HCT116 (cell line): ENCODE data around the gene KCNK13.
"Not testable (repeated sequence)": the region's sequence is repeated elsewhere in the genome, so short reads cannot be mapped to it uniquely, and the experiment has no call there.

Experiments used
- EZH2phosphoT487 ChIP-seq: fragments of 200-600 bp; IDR thresholded peaks from 2 replicates; pipeline ENCODE4 v1.6.1; 2018; ENCODE audit warnings: antibody characterized with exemption, borderline replicate concordance
- POLR2A ChIP-seq: IDR thresholded peaks from 2 replicates; pipeline ENCODE4 v1.7.0; 2011; ENCODE audit warnings: borderline replicate concordance; ENCODE audit not compliant: insufficient read depth, insufficient read length; ENCODE audit errors: extremely low read depth
- TF ChIP-seq, protein P1 (sequence below), 3 experiments: fragments of 200-600 bp in 1 of 3; sonication (generic) in 1 of 3; IDR thresholded peaks in 2 of 3; conservative IDR thresholded peaks in 1 of 3; 2 replicates each; pipeline ENCODE4 v1.5.1; 2012 to 2017; ENCODE audit warnings: low read depth in 2 of 3, low read length in 2 of 3, antibody characterized with exemption in 1 of 3, borderline replicate concordance in 1 of 3, control low read depth in 1 of 3, mild to moderate bottlenecking in 1 of 3, mixed read lengths in 1 of 3, mixed run types in 1 of 3, moderate library complexity in 1 of 3; ENCODE audit not compliant: insufficient read depth in 1 of 3

DNA sequence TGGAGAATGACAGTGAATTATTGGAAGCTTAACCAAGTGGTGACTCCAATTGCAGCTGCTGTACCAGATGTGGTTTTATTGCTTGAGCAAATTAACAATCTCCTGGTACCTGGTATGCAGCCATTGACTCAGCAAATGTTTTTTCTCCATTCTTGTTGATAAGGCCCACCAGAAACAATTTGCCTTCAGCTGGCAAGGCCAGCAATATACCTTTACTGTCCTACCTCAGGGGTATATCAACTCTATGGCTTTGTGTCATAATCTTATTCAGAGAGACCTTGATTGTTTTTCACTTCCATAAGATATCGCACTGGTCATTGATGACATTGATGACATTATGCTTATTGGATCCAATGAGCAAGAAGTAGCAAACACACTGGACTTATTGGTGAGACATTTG, 168.1 kb downstream of the KCNK13 start:
- TF ChIP-seq EZH2phosphoT487, POLR2A: not testable (repeated sequence)
- TF ChIP-seq, protein P1, sequence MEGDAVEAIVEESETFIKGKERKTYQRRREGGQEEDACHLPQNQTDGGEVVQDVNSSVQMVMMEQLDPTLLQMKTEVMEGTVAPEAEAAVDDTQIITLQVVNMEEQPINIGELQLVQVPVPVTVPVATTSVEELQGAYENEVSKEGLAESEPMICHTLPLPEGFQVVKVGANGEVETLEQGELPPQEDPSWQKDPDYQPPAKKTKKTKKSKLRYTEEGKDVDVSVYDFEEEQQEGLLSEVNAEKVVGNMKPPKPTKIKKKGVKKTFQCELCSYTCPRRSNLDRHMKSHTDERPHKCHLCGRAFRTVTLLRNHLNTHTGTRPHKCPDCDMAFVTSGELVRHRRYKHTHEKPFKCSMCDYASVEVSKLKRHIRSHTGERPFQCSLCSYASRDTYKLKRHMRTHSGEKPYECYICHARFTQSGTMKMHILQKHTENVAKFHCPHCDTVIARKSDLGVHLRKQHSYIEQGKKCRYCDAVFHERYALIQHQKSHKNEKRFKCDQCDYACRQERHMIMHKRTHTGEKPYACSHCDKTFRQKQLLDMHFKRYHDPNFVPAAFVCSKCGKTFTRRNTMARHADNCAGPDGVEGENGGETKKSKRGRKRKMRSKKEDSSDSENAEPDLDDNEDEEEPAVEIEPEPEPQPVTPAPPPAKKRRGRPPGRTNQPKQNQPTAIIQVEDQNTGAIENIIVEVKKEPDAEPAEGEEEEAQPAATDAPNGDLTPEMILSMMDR (IDR thresholded peaks at IDR 0.05 in 2 of 3, conservative IDR thresholded peaks at IDR 0.05 in 1 of 3; ENCODE audit: borderline replicate concordance in 1 of 3, insufficient read depth in 1 of 3, low read depth in 2 of 3, low read length in 2 of 3), result not testable (repeated sequence)
